Pancreas (tissue), 10 donors: ENCODE data around the gene MCU. TPM values are rescaled to one million over a fixed set of nuclear protein-coding genes. Genes with fewer than 3 reads are reported as not detected.
"Not testable (repeated sequence)": the region's sequence is repeated elsewhere in the genome, so short reads cannot be mapped to it uniquely, and the experiment has no call there.

Experiments
- ATAC-seq, 4 donors: fragments of 200-7000 bp; cut with Tn5 transposase; one replicate each; pipeline versions ENCODE4 v1.8.0 to v1.9.1; 2020; ENCODE audit warnings: mild to moderate bottlenecking in 4 of 4, moderate library complexity in 4 of 4
- DNase-seq, 6 donors: peaks; one replicate each; pipeline ENCODE4 v3.0.0-alpha.2; 2020
- FAIRE-seq: peaks from 2 replicates; lab custom pipeline; 2012; peaks lifted over from hg19 to GRCh38; lab: Jason Lieb, UNC
- H3K27ac ChIP-seq, 4 donors: fragments of 200-600 bp; sonication (generic); 1 replicate in 3 of 4; 2 replicates in 1 of 4; pipeline versions ENCODE4 v1.5.0 to v1.8.0; 2020
- H3K27me3 ChIP-seq, 4 donors: fragments of 200-600 bp; one replicate each; pipeline ENCODE4 v1.8.0; 2021
- H3K36me3 ChIP-seq, 3 donors: fragments of 200-600 bp; sonication (generic) in 1 of 3; one replicate each; pipeline versions ENCODE4 v1.5.0 to v1.8.0; 2020 to 2021
- H3K4me1 ChIP-seq, 3 donors: fragments of 200-600 bp; one replicate each; pipeline ENCODE4 v1.8.0; 2021
- H3K4me3 ChIP-seq, 4 donors: fragments of 200-600 bp; sonication (generic) in 2 of 4; one replicate each; pipeline versions ENCODE4 v1.5.0 to v1.8.0; 2020 to 2021
- H3K9me3 ChIP-seq, 4 donors: fragments of 200-600 bp; one replicate each; pipeline ENCODE4 v1.8.0; 2021
- CTCF ChIP-seq, 4 donors: fragments of 200-600 bp; sonication (generic) in 3 of 4; IDR thresholded peaks; one replicate each; pipeline versions ENCODE4 v1.5.0 to v1.8.0; 2021; ENCODE audit warnings: antibody characterized with exemption in 4 of 4
- WGBS, 2 donors: extraction: QIAGEN DNeasy Blood & Tissue Kit; methylation state at CpG; one replicate each; pipeline ENCODE4 v1.1.7; 2013; 5-methylcytosine and 5-hydroxymethylcytosine counted together
- intact Hi-C, 3 donors: fragments of 100-400 bp; cut with DNase I; formaldehyde crosslinking; loops; one replicate each; pipeline versions ENCODE4 v1.11.1 to v1.14.2; 2022
- polyA plus RNA-seq, 2 donors: library from polyadenylated mRNA; stranded (reverse); fragments of 200-250 nt; gene quantifications; one replicate each; pipeline ENCODE4 v1.2.3, GENCODE V29; 2013
- total RNA-seq, 6 donors: library from RNA; stranded (reverse); fragmentation: NEBNext Ultra II Directional in 4 of 6; extraction: Animal tissue kit (Norgen Biotek cat#: 25700) in 4 of 6; gene quantifications; one replicate each; pipeline versions ENCODE4 v1.2.1 to v1.2.4, GENCODE V29; 2021 to 2023
- donor health status: healthy with polysubstance abuse.
- donor health status: DM: no; HTN: no; CAD: no; lungs with moderate emphysema.
- donor health status: DM: no; HTN: no; CAD: no.
- donor health status: control.
- donor health status: control.
- donor health status: Bipolar disorder and iron deficiency.
- donor health status: DM: yes; HTN: yes; CAD: no.
- donor health status: DM: no; HTN: no; CAD: no.
- donor health status: DM: no; HTN: no; CAD: no.
- donor health status: DM: yes; HTN: yes; CAD: no.

The MCU gene
- total and polyA plus RNA-seq, 8 donors: 6.3 to 15.5 (median 9.2) TPM

GRCh38 chr10:72733989-72734388, 42.0 kb downstream of the MCU start:
- no peaks in the 10 kb centered on the region for H3K36me3 ChIP-seq
- intact Hi-C loops: no loop called here
- WGBS, 2 donors: 93 to 96% methylated on average over 1 of the region's 1 CpG
- ATAC-seq (no peak), FAIRE-seq (no peak), DNase-seq (no peak)
- no peaks in the 10 kb centered on the region for H3K9me3 ChIP-seq
- no peaks in the 10 kb centered on the region for H3K27me3 ChIP-seq
- no peak overlapping the region for H3K27ac ChIP-seq
- no peak overlapping the region for H3K4me3 ChIP-seq
- H3K4me1 ChIP-seq: peaks cover 13 to 40% (median 16%) of the 10 kb centered on the region in 3 donors
- no peak for TF ChIP-seq CTCF (IDR thresholded peaks at IDR 0.05)

- Histone ChIP-seq H3K4me3 (no peak overlapping the region), H3K36me3 (no peaks in the 10 kb centered on the region), H3K27ac (peak overlapping the region in 1 of 4 donors; percentile 68), H3K27me3 (no peaks in the 10 kb centered on the region), H3K4me1 (peaks cover 16 to 41% (median 21%) of the 10 kb centered on the region in 3 donors), H3K9me3 (no peaks in the 10 kb centered on the region)
- TF ChIP-seq CTCF (IDR thresholded peaks at IDR 0.05): no peak
- peak in 2 of 4 donors; percentile 24 to 33 for ATAC-seq
- no peak for FAIRE-seq
- intact Hi-C loops: no loop called here
- DNase-seq: no peak
- WGBS, 2 donors: 54 to 64% methylated on average over 1 of the region's 1 CpG
Observed at GRCh38 chr10:72735288-72735936, 43.5 kb downstream of the MCU start.

- DNase-seq (no peak), ATAC-seq (peak; percentile 53 to 74 (median 63)), FAIRE-seq (peak; percentile 59)
- WGBS, 2 donors: 11 to 14% methylated on average over 1 of the region's 1 CpG
- intact Hi-C loops: no loop called here
- Histone ChIP-seq H3K4me3 (no peak overlapping the region), H3K9me3 (no peaks in the 10 kb centered on the region), H3K36me3 (no peaks in the 10 kb centered on the region), H3K4me1 (peaks cover 16 to 41% (median 25%) of the 10 kb centered on the region in 3 donors), H3K27me3 (no peaks in the 10 kb centered on the region), H3K27ac (peak overlapping the region in 2 of 4 donors; percentile 61 to 68)
- no peak for TF ChIP-seq CTCF (IDR thresholded peaks at IDR 0.05)
Observed at GRCh38 chr10:72736176-72736827, 44.4 kb downstream of the MCU start.

GRCh38 chr10:72736828-72737220, 44.9 kb downstream of the MCU start:
- Histone ChIP-seq H3K27me3 (no peaks in the 10 kb centered on the region), H3K9me3 (no peaks in the 10 kb centered on the region), H3K4me3 (no peak overlapping the region), H3K4me1 (peaks cover 16 to 41% (median 25%) of the 10 kb centered on the region in 3 donors), H3K36me3 (no peaks in the 10 kb centered on the region), H3K27ac (peak overlapping the region in 2 of 4 donors; percentile 61 to 68)
- TF ChIP-seq CTCF (IDR thresholded peaks at IDR 0.05): no peak
- FAIRE-seq: no peak
- ATAC-seq: no peak
- intact Hi-C loops: no loop called here
- DNase-seq: no peak
- WGBS, 2 donors: 80 to 83% methylated on average over 4 of the region's 4 CpGs

- H3K4me1 ChIP-seq: peaks cover 16 to 40% (median 25%) of the 10 kb centered on the region in 3 donors
- FAIRE-seq, H3K9me3 ChIP-seq, DNase-seq, ATAC-seq, H3K4me3 ChIP-seq, intact Hi-C loops, H3K27me3 ChIP-seq, H3K36me3 ChIP-seq: not testable (repeated sequence)
- WGBS, 2 donors: 97 to 98% methylated on average over 6 of the region's 6 CpGs
- H3K27ac ChIP-seq: peak overlapping the region in 2 of 4 donors; percentile 61 to 68
Observed at GRCh38 chr10:72737357-72737756, 45.4 kb downstream of the MCU start.
